ENCODE measurements around the gene ZNF641. TPM values are rescaled to one million over a fixed set of nuclear protein-coding genes. Genes with fewer than 3 reads are reported as not detected.
A peak's percentile ranks its signal among the peaks of the same experiment; 100 is the strongest.

Gene ZNF641
- total RNA-seq, 1 experiment from 2014 or later: 12.1 TPM

DNA sequence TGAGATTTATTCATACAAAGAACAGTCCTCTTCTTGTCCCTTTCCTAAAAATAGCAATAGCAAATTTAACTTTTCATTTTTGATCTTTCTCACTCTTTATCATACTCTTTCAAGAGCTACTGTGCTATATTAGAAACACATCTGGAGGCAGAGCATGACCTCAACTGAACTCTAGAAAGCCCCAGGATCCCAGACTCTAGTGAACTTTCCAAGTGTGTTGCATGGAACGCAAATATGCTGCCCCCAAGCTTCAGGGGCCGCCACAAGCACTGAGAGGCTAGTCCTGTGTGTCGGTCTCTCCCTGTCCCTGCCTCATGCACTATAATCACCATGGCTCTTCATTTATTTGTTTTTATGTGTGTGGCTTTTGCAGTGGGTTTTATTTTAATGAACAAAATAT lies 38.7 kb upstream of the ZNF641 start:
- Histone ChIP-seq H3K9me3 (ENCODE audit: control insufficient read depth in 1 of 2, insufficient read depth in 1 of 2, low read depth in 1 of 2, low read length in 2 of 2) (no peaks in the 10 kb centered on the region), H3K27me3 (ENCODE audit: insufficient read depth, low read length) (no peaks in the 10 kb centered on the region), H3K4me3 (replicated peaks in 1 of 2; ENCODE audit: low read depth in 1 of 2, low read length in 2 of 2) (no peak overlapping the region), H3K79me2 (ENCODE audit: insufficient read depth, low read length) (no peaks in the 10 kb centered on the region), H4K20me1 (ENCODE audit: insufficient read depth) (no peaks in the 10 kb centered on the region), H3K9ac (ENCODE audit: low read length) (no peak overlapping the region), H2AFZ (ENCODE audit: low read depth, low read length, poor library complexity, severe bottlenecking) (no peak overlapping the region), H3K4me1 (ENCODE audit: control insufficient read depth in 1 of 2, insufficient read depth in 2 of 2, low read length in 2 of 2) (peaks cover 0 to 12% of the 10 kb centered on the region in 2 experiments; a peak in 3 of 4 replicates), H3K27ac (ENCODE audit: low read depth, low read length) (no peak overlapping the region), H3K4me2 (ENCODE audit: low read length) (no peak overlapping the region; the same call in 1 of the 2 replicates), H3K36me3 (ENCODE audit: control insufficient read depth in 1 of 2, insufficient read depth in 2 of 2, low read length in 2 of 2) (no peaks in the 10 kb centered on the region), H3K9me2 (ENCODE audit: insufficient read depth) (no peaks in the 10 kb centered on the region)
- TF ChIP-seq, protein P1, sequence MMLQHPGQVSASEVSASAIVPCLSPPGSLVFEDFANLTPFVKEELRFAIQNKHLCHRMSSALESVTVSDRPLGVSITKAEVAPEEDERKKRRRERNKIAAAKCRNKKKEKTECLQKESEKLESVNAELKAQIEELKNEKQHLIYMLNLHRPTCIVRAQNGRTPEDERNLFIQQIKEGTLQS (IDR thresholded peaks at IDR 0.05): no peak
- TF ChIP-seq JUND (IDR thresholded peaks at IDR 0.05) (no peak), SRF (IDR thresholded peaks at IDR 0.05; ENCODE audit: low read depth) (no peak)
- TF ChIP-seq, protein P2, sequence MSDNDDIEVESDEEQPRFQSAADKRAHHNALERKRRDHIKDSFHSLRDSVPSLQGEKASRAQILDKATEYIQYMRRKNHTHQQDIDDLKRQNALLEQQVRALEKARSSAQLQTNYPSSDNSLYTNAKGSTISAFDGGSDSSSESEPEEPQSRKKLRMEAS (IDR thresholded peaks at IDR 0.05): no peak
- TF ChIP-seq, protein P3, sequence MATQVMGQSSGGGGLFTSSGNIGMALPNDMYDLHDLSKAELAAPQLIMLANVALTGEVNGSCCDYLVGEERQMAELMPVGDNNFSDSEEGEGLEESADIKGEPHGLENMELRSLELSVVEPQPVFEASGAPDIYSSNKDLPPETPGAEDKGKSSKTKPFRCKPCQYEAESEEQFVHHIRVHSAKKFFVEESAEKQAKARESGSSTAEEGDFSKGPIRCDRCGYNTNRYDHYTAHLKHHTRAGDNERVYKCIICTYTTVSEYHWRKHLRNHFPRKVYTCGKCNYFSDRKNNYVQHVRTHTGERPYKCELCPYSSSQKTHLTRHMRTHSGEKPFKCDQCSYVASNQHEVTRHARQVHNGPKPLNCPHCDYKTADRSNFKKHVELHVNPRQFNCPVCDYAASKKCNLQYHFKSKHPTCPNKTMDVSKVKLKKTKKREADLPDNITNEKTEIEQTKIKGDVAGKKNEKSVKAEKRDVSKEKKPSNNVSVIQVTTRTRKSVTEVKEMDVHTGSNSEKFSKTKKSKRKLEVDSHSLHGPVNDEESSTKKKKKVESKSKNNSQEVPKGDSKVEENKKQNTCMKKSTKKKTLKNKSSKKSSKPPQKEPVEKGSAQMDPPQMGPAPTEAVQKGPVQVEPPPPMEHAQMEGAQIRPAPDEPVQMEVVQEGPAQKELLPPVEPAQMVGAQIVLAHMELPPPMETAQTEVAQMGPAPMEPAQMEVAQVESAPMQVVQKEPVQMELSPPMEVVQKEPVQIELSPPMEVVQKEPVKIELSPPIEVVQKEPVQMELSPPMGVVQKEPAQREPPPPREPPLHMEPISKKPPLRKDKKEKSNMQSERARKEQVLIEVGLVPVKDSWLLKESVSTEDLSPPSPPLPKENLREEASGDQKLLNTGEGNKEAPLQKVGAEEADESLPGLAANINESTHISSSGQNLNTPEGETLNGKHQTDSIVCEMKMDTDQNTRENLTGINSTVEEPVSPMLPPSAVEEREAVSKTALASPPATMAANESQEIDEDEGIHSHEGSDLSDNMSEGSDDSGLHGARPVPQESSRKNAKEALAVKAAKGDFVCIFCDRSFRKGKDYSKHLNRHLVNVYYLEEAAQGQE (IDR thresholded peaks at IDR 0.05; ENCODE audit: low read depth): no peak
- CTCF ChIA-PET: no interaction called here
- no peak for ATAC-seq
- no TSS peak for BruUV-seq (replicated peaks)
- DNase-seq (ENCODE audit: low read depth, low spot score): no peak
- intact Hi-C loops (cut with micrococcal nuclease): no loop called here
- POLR2A ChIA-PET: no interaction called here
- RAD21 ChIA-PET (ENCODE audit: low non-redundant PET in 1 of 2, low total read pairs in 2 of 2, uncharacterized antibody in 2 of 2, unreplicated experiment in 2 of 2): no interaction called here

DNA sequence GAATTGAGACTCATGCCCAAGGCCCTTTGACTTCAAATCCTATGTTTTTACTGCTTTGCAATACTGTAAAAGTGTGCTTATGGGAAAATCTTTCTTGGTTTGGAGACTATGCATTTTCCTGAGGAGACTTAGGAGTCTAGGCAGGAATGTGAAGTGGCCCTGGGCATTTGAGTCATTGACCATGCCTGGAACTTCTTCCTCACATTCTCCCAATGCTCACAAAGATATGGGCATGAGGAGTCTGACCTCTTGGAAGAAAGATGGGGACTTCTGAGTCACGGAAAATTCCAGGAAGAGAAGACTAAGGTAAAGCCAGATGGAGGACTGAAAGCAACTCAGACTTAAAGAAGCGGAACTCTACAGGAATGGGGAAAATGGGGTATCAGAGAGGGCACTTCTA lies 38.2 kb upstream of the ZNF641 start:
- Histone ChIP-seq H3K27ac (ENCODE audit: low read depth, low read length) (no peak overlapping the region), H3K9ac (ENCODE audit: low read length) (no peak overlapping the region), H3K9me3 (ENCODE audit: control insufficient read depth in 1 of 2, insufficient read depth in 1 of 2, low read depth in 1 of 2, low read length in 2 of 2) (no peaks in the 10 kb centered on the region), H4K20me1 (ENCODE audit: insufficient read depth) (no peaks in the 10 kb centered on the region), H3K36me3 (ENCODE audit: control insufficient read depth in 1 of 2, insufficient read depth in 2 of 2, low read length in 2 of 2) (no peaks in the 10 kb centered on the region), H2AFZ (ENCODE audit: low read depth, low read length, poor library complexity, severe bottlenecking) (no peak overlapping the region), H3K4me3 (replicated peaks in 1 of 2; ENCODE audit: low read depth in 1 of 2, low read length in 2 of 2) (no peak overlapping the region), H3K27me3 (ENCODE audit: insufficient read depth, low read length) (no peaks in the 10 kb centered on the region), H3K9me2 (ENCODE audit: insufficient read depth) (no peaks in the 10 kb centered on the region), H3K4me1 (ENCODE audit: control insufficient read depth in 1 of 2, insufficient read depth in 2 of 2, low read length in 2 of 2) (peaks cover 0 to 12% of the 10 kb centered on the region in 2 experiments; a peak in 3 of 4 replicates), H3K4me2 (ENCODE audit: low read length) (peak overlapping the region; percentile 19; the same call in 1 of the 2 replicates), H3K79me2 (ENCODE audit: insufficient read depth, low read length) (no peaks in the 10 kb centered on the region)
- DNase-seq (ENCODE audit: low read depth, low spot score) (no peak), ATAC-seq (no peak)
- CTCF ChIA-PET: no interaction called here
- intact Hi-C loops (cut with micrococcal nuclease): no loop called here
- RAD21 ChIA-PET (ENCODE audit: low non-redundant PET in 1 of 2, low total read pairs in 2 of 2, uncharacterized antibody in 2 of 2, unreplicated experiment in 2 of 2): no interaction called here
- BruUV-seq (replicated peaks): no TSS peak
- POLR2A ChIA-PET: no interaction called here
- TF ChIP-seq POLR2A (IDR thresholded peaks at IDR 0.05; ENCODE audit: borderline replicate concordance, extremely low read depth, insufficient read depth, insufficient read length): no peak
- TF ChIP-seq ZFX (IDR thresholded peaks at IDR 0.05): no peak
- TF ChIP-seq, protein P3 (IDR thresholded peaks at IDR 0.05; ENCODE audit: low read depth): no peak
- TF ChIP-seq JUND (IDR thresholded peaks at IDR 0.05): no peak
- TF ChIP-seq SIN3A (IDR thresholded peaks at IDR 0.05; ENCODE audit: low read depth): no peak
- TF ChIP-seq, protein P2 (IDR thresholded peaks at IDR 0.05): no peak
- no peak for TF ChIP-seq EZH2 (IDR thresholded peaks at IDR 0.05)
- TF ChIP-seq, protein P4, sequence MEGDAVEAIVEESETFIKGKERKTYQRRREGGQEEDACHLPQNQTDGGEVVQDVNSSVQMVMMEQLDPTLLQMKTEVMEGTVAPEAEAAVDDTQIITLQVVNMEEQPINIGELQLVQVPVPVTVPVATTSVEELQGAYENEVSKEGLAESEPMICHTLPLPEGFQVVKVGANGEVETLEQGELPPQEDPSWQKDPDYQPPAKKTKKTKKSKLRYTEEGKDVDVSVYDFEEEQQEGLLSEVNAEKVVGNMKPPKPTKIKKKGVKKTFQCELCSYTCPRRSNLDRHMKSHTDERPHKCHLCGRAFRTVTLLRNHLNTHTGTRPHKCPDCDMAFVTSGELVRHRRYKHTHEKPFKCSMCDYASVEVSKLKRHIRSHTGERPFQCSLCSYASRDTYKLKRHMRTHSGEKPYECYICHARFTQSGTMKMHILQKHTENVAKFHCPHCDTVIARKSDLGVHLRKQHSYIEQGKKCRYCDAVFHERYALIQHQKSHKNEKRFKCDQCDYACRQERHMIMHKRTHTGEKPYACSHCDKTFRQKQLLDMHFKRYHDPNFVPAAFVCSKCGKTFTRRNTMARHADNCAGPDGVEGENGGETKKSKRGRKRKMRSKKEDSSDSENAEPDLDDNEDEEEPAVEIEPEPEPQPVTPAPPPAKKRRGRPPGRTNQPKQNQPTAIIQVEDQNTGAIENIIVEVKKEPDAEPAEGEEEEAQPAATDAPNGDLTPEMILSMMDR (IDR thresholded peaks at IDR 0.05 in 2 of 3, conservative IDR thresholded peaks at IDR 0.05 in 1 of 3; ENCODE audit: borderline replicate concordance in 1 of 3, insufficient read depth in 1 of 3, low read depth in 2 of 3, low read length in 2 of 3): no peak
